ENCODE measurements around the gene TSPAN32. TPM values are rescaled to one million over a fixed set of nuclear protein-coding genes. Genes with fewer than 3 reads are reported as not detected.

The TSPAN32 gene
- total and polyA plus RNA-seq, 2 donors (not counting 3 experiments of a cell fraction or from before 2014, with no cell fraction given) = not detected

DNA sequence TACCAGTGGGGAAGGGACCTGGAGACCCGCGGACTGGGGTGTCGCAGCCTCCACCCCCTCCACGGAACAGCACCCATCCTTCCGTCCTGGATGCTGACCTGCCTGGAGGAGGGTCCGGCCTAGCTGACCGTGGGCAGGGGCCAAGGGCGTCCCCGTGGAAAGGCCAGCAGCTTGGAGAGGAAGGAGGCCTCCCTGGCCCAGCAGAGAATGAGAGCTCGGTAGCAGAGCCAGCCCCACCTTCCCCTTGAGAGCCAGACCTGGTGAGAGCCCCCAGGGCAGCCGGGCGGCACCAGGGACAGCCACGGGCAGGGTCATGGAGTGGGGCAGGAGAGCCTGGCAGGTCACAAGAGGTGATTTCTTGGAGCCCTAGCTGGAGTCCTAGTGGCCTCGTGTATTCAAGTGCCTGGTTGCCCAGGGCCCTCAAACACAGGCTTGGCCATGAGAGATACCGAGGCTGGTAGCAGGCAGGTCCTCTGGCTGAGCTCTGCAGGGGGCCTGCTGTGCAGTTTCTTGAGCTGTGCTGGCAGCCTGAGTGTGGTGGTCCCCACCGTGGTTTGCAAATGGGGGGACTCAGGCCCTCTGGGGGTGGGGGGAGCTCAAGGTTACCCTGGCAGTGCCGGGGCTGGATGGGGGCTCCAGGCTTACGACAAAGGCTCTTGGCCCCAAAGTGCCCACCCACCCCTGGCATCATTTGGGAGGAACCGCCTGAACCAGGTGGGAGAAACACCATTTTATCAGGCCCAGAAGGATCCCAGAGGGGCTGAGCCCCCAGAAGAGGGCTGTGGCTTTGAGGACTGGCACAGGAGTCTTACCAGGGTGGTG is 7.6 kb downstream of the TSPAN32 start:
- H3K9me1 ChIP-seq (replicated peaks; ENCODE audit: control insufficient read depth, extremely low read depth, insufficient read depth, low read length) = no peaks in the 10 kb centered on the region
- no peaks in the 10 kb centered on the region for H3K79me2 ChIP-seq (ENCODE audit: control insufficient read depth, insufficient read depth, low read length)
- intact Hi-C loops (cut with micrococcal nuclease) (loop anchor here (10.0 kb wide), 1 partner anchor 575 kb away; the partner anchor contains the start of gene CDKN1C), dilution Hi-C loops (cut with MboI; ENCODE audit: extremely low pct_ligation_motif_present, low sequenced_read_pairs) (no loop called here)
- no peak overlapping the region for H3K9ac ChIP-seq (replicated peaks; ENCODE audit: extremely low read depth, insufficient read depth, low read length)
- CTCF ChIA-PET = interaction anchor here (1.8 to 4.6 kb wide), 2 partner anchors 68 to 111 kb away, joined by 5 to 48 read pairs; partner anchors contain the start of gene CD81
- H3K9me3 ChIP-seq (replicated peaks; ENCODE audit: control insufficient read depth, insufficient read depth, low read length) = no peaks in the 10 kb centered on the region
- no peaks in the 10 kb centered on the region for H4K20me1 ChIP-seq (replicated peaks; ENCODE audit: control insufficient read depth, extremely low read depth, insufficient read depth, low read length)
- no peak overlapping the region for H3K4me3 ChIP-seq (replicated peaks in 1 of 3; ENCODE audit: insufficient read depth in 1 of 3, low read depth in 1 of 3, low read length in 3 of 3)
- DNase-seq (ENCODE audit: low read depth, low spot score) = no peak
- BruUV-seq (replicated peaks) = no TSS peak
- no peaks in the 10 kb centered on the region for H3K36me3 ChIP-seq (ENCODE audit: control insufficient read depth in 2 of 2, extremely low read depth in 1 of 2, insufficient read depth in 2 of 2, low read length in 2 of 2)
- no peak for FAIRE-seq
- H3K4me1 ChIP-seq (ENCODE audit: control insufficient read depth, extremely low read depth, insufficient read depth, low read length) = peaks cover 7% of the 10 kb centered on the region
- no peak overlapping the region for H3K27ac ChIP-seq (ENCODE audit: insufficient read depth, low read depth, low read length)
- no peaks in the 10 kb centered on the region for H3K27me3 ChIP-seq (ENCODE audit: control insufficient read depth in 2 of 2, insufficient read depth in 2 of 2, low read length in 2 of 2)
- POLR2A ChIA-PET = no interaction called here
- H2AFZ ChIP-seq (ENCODE audit: low read depth, low read length) = no peak overlapping the region
- TF ChIP-seq, protein P1, sequence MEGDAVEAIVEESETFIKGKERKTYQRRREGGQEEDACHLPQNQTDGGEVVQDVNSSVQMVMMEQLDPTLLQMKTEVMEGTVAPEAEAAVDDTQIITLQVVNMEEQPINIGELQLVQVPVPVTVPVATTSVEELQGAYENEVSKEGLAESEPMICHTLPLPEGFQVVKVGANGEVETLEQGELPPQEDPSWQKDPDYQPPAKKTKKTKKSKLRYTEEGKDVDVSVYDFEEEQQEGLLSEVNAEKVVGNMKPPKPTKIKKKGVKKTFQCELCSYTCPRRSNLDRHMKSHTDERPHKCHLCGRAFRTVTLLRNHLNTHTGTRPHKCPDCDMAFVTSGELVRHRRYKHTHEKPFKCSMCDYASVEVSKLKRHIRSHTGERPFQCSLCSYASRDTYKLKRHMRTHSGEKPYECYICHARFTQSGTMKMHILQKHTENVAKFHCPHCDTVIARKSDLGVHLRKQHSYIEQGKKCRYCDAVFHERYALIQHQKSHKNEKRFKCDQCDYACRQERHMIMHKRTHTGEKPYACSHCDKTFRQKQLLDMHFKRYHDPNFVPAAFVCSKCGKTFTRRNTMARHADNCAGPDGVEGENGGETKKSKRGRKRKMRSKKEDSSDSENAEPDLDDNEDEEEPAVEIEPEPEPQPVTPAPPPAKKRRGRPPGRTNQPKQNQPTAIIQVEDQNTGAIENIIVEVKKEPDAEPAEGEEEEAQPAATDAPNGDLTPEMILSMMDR (IDR thresholded peaks at IDR 0.05; ENCODE audit: extremely low read depth in 1 of 2, insufficient read depth in 1 of 2, low read depth in 1 of 2, low read length in 2 of 2) = no peak
- no peak for TF ChIP-seq FOS (IDR thresholded peaks at IDR 0.05; ENCODE audit: borderline replicate concordance, insufficient read depth, low read length)
- no peak for TF ChIP-seq POLR2A (IDR thresholded peaks at IDR 0.05; ENCODE audit: low read depth, low read length)
- no peak for TF ChIP-seq GATA2 (IDR thresholded peaks at IDR 0.05; ENCODE audit: insufficient read depth, insufficient read length, low read depth, low read length)
- TF ChIP-seq POLR2AphosphoS5 (IDR thresholded peaks at IDR 0.05; ENCODE audit: insufficient read depth, low read depth, low read length) = no peak
- TF ChIP-seq JUN (IDR thresholded peaks at IDR 0.05; ENCODE audit: borderline replicate concordance, insufficient read depth, insufficient read length, low read depth) = no peak
- TF ChIP-seq EZH2 (IDR thresholded peaks at IDR 0.05; ENCODE audit: borderline replicate concordance, low read depth, low read length, severe bottlenecking) = no peak
- no peak for TF ChIP-seq MYC (IDR thresholded peaks at IDR 0.05; ENCODE audit: low read depth, low read length)
- TF ChIP-seq, protein P2, sequence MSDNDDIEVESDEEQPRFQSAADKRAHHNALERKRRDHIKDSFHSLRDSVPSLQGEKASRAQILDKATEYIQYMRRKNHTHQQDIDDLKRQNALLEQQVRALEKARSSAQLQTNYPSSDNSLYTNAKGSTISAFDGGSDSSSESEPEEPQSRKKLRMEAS (IDR thresholded peaks at IDR 0.05; ENCODE audit: insufficient read depth, insufficient read length) = no peak
- no peak overlapping the region for H3K4me2 ChIP-seq (ENCODE audit: insufficient read depth, low read length)

All from endothelial cell of umbilical vein (primary cell).